Cortex of kidney (tissue), 1 donor: ENCODE data around the gene ADGRB3.

Experiments
- DNase-seq: peaks from one replicate; lab custom pipeline; 2025; lab: John Stamatoyannopoulos, UW

The ADGRB3 gene

GRCh38 chr6:68709091-68709490 lies 74.0 kb downstream of the ADGRB3 start:
- DNase-seq = no peak

GRCh38 chr6:68709882-68710281 lies 74.8 kb downstream of the ADGRB3 start:
- DNase-seq = no peak

GRCh38 chr6:68710496-68710895 lies 75.4 kb downstream of the ADGRB3 start:
- no peak for DNase-seq

GRCh38 chr6:68710916-68711315 lies 75.8 kb downstream of the ADGRB3 start:
- no peak for DNase-seq

- DNase-seq = no peak
Measured at GRCh38 chr6:68711386-68712000, 76.4 kb downstream of the ADGRB3 start.

GRCh38 chr6:68716620-68717019 lies 81.5 kb downstream of the ADGRB3 start:
- DNase-seq = no peak

GRCh38 chr6:68718385-68719073 lies 83.4 kb downstream of the ADGRB3 start:
- DNase-seq = no peak

- no peak for DNase-seq
Measured at GRCh38 chr6:68719761-68720160, 84.7 kb downstream of the ADGRB3 start.

GRCh38 chr6:68722891-68723527 lies 87.9 kb downstream of the ADGRB3 start:
- no peak for DNase-seq

GRCh38 chr6:68724060-68724459 lies 89.0 kb downstream of the ADGRB3 start:
- no peak for DNase-seq

GRCh38 chr6:68726337-68726736 lies 91.3 kb downstream of the ADGRB3 start:
- no peak for DNase-seq

GRCh38 chr6:68726992-68727391 lies 91.9 kb downstream of the ADGRB3 start:
- DNase-seq = no peak

- DNase-seq = no peak
Measured at GRCh38 chr6:68727699-68728098, 92.6 kb downstream of the ADGRB3 start.

- no peak for DNase-seq
Measured at GRCh38 chr6:68728159-68728979, 93.3 kb downstream of the ADGRB3 start.

- no peak for DNase-seq
Measured at GRCh38 chr6:68729377-68729903, 94.4 kb downstream of the ADGRB3 start.

GRCh38 chr6:68730291-68731054 lies 95.4 kb downstream of the ADGRB3 start:
- no peak for DNase-seq

GRCh38 chr6:68732423-68732822 lies 97.3 kb downstream of the ADGRB3 start:
- DNase-seq = no peak

GRCh38 chr6:68735866-68736265 lies 100.8 kb downstream of the ADGRB3 start:
- no peak for DNase-seq

GRCh38 chr6:68737061-68737460 lies 102.0 kb downstream of the ADGRB3 start:
- no peak for DNase-seq

GRCh38 chr6:68738039-68738438 lies 103.0 kb downstream of the ADGRB3 start:
- DNase-seq = no peak

- no peak for DNase-seq
Measured at GRCh38 chr6:68740828-68741500, 105.9 kb downstream of the ADGRB3 start.
